HUES64 (cell line): ENCODE data around the gene NR4A1.
A peak's percentile ranks its signal among the peaks of the same experiment; 100 is the strongest.

ENCODE experiments used
- H3K27ac ChIP-seq: 2 replicates; pipeline ENCODE4 v1.7.0; 2013; ENCODE audit warnings: low read depth, low read length, inconsistent platforms
- H3K27me3 ChIP-seq: 2 replicates; pipeline ENCODE4 v1.6.1; 2013; ENCODE audit warnings: mild to moderate bottlenecking, low read length; ENCODE audit not compliant: insufficient read depth
- H3K36me3 ChIP-seq: 2 replicates; pipeline ENCODE4 v1.6.1; 2013; ENCODE audit warnings: mild to moderate bottlenecking, low read length; ENCODE audit not compliant: insufficient read depth
- H3K4me1 ChIP-seq: 2 replicates; pipeline ENCODE4 v1.6.1; 2013; ENCODE audit warnings: mild to moderate bottlenecking, low read length, moderate library complexity; ENCODE audit not compliant: insufficient read depth
- H3K4me3 ChIP-seq: 2 replicates; pipeline ENCODE4 v1.5.1; 2013; ENCODE audit warnings: mild to moderate bottlenecking, low read length, moderate library complexity
- H3K9ac ChIP-seq: 2 replicates; pipeline ENCODE4 v1.6.1; 2013; ENCODE audit warnings: mild to moderate bottlenecking, low read depth, low read length
- H3K9me3 ChIP-seq: 2 replicates; pipeline ENCODE4 v1.6.1; 2013; ENCODE audit warnings: low read depth, low read length; ENCODE audit not compliant: insufficient read depth
- WGBS: fragments of 150-250, 120-280 bp; methylation state at CpG from one replicate; pipeline ENCODE4 v1.1.7; 2013; ENCODE audit warnings: missing lambda C conversion rate; 5-methylcytosine and 5-hydroxymethylcytosine counted together

NR4A1 gene

DNA sequence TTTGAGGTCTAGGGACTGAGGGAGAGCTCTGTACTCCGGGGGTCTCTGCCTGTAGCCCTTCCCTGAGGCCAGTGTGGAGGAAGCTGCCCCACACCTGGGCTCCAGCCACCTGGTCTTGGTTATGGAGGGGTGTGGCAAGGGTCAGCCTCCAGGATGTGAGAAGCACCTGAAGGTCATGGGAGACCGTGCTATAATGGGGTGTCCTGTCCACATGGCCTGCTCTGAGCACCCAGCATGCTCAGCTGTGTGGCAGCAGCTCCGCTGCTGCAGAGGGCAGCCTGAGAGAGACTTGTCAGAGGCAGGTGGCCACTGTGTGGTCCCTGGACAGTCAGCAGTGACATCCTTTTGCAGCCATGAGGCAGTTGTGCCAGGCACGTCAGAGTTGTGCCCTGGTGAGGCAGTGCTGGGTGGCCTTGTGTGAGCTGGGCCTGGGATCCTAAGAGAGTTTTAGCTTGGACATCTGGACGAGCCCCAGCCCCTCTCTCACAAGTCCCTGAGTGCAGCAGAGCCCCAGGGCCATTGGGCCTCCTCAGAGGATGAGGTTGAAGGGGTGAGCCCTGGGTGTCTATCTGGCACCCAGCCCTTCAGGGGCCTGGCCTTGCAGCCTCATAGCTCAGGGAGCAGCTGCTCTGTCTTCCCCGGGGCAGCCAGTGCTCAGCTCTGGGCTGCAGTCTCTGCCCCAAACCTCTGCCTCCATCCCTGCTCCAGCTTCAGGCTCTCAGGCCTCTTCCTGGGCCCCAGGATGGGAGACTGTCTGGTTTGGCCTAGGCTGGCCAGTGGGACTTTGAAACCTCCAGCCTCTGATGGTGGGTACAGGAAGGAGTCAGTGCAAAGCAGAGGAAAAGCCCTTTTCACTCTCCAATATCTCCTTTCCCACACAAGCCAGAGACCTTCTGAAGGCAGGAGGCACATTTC lies 11.2 kb downstream of the NR4A1 start:
- Histone ChIP-seq H3K9me3 (no peaks in the 10 kb centered on the region), H3K4me1 (no peaks in the 10 kb centered on the region), H3K9ac (no peak overlapping the region), H3K4me3 (no peak overlapping the region), H3K27ac (no peak overlapping the region), H3K27me3 (no peaks in the 10 kb centered on the region; the same call in 1 of the 2 replicates), H3K36me3 (peaks cover 8% of the 10 kb centered on the region)
- WGBS = 93% methylated on average over 6 of the region's 6 CpGs

DNA sequence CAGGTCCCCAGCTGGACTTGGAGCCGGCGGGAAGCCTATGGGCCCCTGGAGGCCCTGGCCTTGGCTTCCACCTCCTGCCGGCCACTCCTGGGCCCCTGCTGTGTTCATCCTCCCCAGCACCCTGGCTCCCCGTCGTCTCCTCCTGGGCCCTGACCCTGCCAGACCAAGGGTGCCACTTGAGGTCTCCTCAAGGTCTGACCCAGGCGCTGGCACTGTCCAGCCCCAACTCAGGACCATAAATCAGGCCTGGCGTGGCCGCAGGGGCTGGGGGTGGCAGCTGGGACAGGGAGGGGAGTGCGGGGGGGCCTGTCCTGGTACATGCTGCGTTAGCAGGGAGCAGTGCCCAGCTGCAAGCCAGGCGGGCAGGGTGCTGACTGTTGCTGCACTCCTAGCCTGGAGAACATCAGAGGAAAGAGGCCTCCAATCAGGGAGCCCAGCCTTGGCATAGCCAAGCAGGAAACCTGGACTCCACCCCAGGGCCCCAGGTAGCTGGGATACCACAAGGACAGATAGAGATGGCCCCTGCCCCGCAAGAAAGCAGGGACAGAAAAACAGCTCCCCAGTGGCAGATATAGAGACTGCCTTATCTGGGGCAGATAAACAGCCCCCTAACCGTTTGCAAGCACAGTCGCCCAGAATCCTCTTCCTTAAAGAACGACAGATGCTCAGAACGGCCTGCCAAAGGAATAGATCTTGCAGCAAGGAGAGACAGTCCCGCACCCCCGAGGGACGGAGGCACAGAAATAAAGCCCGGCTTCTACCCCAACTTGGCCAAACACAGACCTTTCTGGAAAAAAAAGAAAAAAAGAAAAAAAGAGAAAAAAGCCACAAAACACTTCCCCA lies 12.1 kb downstream of the NR4A1 start:
- no peaks in the 10 kb centered on the region; the same call in 1 of the 2 replicates for H3K27me3 ChIP-seq
- no peak overlapping the region for H3K9ac ChIP-seq
- no peak overlapping the region for H3K27ac ChIP-seq
- H3K4me1 ChIP-seq = no peaks in the 10 kb centered on the region
- WGBS = 91% methylated on average over 20 of the region's 20 CpGs
- no peaks in the 10 kb centered on the region for H3K9me3 ChIP-seq
- H3K4me3 ChIP-seq = no peak overlapping the region
- H3K36me3 ChIP-seq = peaks cover 6% of the 10 kb centered on the region; the same call in 1 of the 2 replicates

DNA sequence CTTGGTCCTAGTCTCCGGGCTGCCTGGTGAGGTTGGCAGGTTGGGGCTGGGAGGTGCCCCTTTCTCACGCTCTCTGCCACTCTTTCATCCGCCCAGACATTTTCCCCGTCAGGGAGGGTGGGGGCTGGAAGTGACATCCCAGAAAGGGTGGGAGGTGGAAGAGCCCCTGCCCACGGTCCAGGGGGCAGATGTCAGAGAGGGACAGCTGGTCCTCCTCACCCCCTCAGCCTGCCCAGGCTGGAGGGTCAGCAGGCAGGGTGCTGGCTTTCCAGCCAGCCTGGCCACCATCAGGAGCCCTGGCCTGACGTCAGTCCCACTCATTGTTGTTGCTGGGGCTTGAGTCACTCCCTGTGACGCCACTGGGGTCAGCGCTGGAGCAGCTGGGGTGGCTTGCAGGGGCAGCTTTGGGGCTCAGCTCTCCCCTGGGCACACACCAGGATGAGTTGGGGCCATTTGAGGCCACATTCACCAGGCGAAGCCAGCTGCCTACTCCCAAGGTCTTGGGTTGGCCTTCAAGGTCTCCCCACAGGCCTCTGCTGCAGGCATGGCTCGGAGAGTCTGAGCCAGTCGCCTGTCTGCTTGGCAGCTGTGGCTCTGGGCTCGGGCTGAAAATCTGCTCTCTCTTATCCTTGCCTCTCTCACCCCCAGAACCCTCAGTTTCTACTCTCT lies 12.9 kb downstream of the NR4A1 start:
- peaks cover 1% of the 10 kb centered on the region; the same call in 1 of the 2 replicates for H3K36me3 ChIP-seq
- H3K4me3 ChIP-seq = no peak overlapping the region
- no peaks in the 10 kb centered on the region; the same call in 1 of the 2 replicates for H3K27me3 ChIP-seq
- 83% methylated on average over 12 of the region's 12 CpGs for WGBS
- no peak overlapping the region for H3K27ac ChIP-seq
- H3K4me1 ChIP-seq = no peaks in the 10 kb centered on the region
- no peaks in the 10 kb centered on the region for H3K9me3 ChIP-seq
- no peak overlapping the region; the same call in 1 of the 2 replicates for H3K9ac ChIP-seq

DNA sequence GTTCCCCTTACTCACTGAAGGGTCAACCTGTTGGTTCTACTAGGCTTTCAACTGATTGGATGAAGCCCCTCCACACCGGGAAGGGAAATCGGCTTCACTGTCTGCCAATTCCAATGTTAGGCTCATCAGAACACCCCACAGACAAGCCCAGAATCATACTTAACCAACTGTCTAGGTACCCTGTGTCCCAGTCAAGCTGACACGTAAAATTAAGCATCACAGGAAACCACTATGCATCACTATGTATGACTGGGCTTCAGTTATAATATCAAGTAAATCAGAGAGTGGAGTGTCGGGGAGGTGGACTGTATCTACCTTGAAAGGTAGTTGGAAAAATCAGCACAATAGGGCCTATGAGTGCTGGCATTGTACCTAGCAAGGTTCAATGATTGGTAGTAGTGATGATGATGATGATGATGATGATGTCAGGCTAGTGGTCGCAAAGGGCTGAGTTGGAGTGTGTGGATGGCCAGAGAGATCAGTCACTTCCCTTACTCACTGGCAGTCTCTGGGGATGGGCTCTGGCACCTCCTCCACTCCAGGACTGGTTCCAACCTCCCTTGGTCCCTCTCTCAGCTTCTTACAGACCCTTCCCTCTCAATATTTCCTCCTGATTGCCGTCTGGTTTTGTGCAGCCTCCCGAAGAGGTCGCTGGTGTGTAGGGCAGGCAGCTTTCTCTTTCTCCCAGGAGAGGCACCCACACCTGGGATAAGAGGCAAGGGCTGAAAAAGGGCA lies 15.3 kb downstream of the NR4A1 start:
- Histone ChIP-seq H3K4me3 (no peak overlapping the region), H3K9me3 (no peaks in the 10 kb centered on the region), H3K9ac (no peak overlapping the region), H3K27ac (no peak overlapping the region), H3K4me1 (no peaks in the 10 kb centered on the region), H3K27me3 (no peaks in the 10 kb centered on the region; the same call in 1 of the 2 replicates), H3K36me3 (peaks cover 1% of the 10 kb centered on the region)
- WGBS = 71% methylated on average over 8 of the region's 8 CpGs

DNA sequence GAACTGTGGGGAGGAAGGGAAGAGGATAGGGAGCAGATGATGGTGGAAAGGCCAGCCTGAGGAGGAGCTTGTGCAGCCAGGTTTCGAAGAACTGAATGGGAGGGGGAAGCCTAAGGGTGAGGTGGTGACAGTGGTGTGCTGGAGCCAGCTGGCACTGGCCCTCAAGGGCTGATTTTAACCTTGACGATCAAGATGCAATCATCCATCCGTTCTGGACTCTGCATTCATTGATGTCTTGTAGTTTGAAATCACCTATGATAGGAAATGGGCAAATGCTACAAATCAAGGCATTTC lies 15.8 kb downstream of the NR4A1 start:
- no peak overlapping the region for H3K27ac ChIP-seq
- 86% methylated on average over 3 of the region's 3 CpGs for WGBS
- no peaks in the 10 kb centered on the region for H3K9me3 ChIP-seq
- H3K4me3 ChIP-seq = no peak overlapping the region
- no peaks in the 10 kb centered on the region; the same call in 1 of the 2 replicates for H3K27me3 ChIP-seq
- no peaks in the 10 kb centered on the region for H3K4me1 ChIP-seq
- no peak overlapping the region for H3K9ac ChIP-seq
- H3K36me3 ChIP-seq = peaks cover 6% of the 10 kb centered on the region

DNA sequence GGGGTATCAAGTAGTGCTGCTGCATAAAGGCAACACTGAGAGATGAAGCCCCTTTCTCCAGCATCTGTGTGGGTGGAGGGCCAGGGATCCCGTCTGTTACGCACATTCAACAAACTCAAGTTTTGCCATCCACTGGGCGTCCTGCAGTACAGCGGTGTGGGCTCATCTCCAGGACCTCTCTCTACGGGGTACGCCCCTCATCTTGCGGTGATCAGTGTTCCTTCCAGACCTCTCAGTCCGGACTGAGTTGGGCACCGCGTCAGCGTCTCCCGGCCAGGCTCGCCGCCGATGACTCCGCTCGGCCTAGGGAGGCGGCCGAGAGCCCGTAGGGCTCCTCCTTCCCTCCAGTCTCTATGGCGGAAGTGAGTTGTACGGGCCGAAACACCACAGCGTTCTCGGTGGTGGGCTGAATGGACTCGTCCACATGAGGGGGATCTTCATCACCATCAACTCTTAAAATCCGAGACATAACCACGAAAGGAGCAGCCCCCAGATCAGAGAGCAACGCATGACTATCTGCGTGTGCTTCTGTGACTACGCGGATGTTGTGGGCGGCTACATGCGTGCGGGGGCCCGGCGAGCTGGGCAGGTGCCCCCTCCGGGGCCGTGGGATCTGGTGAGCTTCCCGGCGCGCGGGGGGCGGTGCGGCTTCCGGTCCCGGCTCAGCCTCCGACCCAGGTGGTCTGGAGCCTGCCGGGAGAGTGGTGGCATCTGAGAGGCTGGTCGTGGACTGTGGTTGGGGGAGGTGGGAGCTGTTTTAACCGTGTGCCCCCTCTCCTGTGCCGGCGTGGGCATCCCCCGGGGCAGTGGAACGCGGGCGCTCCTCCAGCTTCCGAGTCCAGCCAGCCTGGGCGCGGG lies 18.3 kb downstream of the NR4A1 start, which contains the start of gene ATG101:
Gene ATG101 (plus strand): TSS at position 652 of the 858 bp plus-strand sequence. CDS start 3,673 bp downstream, outside the sequence.
- Histone ChIP-seq H3K36me3 (peaks cover 28% of the 10 kb centered on the region), H3K9me3 (no peaks in the 10 kb centered on the region), H3K9ac (peak within 1 kb of the TSS; percentile 94), H3K27me3 (no peaks in the 10 kb centered on the region; the same call in 1 of the 2 replicates), H3K4me1 (no peaks in the 10 kb centered on the region), H3K27ac (peak within 1 kb of the TSS; percentile 92), H3K4me3 (peak within 1 kb of the TSS; percentile 78)
- WGBS = 1% methylated on average over 60 of the region's 60 CpGs

DNA sequence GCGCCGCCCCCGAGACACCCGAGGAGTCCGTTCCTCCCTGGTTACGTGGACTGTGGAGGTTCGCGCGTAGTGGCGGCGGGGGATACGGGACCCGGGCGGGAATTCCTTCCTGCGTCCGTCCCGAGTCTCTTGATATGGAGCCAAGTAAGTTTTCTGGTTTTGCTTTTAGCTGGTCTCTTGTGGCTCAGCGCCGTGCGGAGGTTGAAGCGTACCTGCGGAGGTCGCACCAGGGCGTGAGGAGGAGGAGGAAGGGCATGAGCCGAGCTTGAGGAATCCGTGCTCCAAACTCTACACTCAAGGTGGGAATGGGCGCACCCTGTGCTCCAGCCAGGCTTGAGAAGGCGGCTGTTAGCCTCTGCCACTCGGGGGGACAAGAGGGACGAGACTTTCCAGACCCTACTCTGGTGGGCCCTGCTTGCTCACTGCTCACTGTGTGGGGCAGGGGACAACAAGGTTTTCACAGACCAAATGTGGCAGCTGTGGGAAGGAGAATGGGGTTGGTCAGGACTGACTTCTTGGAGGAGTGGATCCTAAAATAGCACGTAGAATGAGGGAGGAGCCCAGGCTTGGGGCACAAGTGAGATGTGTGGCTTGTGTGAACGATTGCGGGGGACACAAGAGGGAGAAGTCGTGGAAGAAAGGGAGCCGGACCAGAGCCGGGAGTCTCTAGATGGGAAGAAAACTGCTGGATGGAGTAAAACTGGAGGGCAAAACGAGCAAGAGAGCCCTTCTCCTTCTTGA lies 19.1 kb downstream of the NR4A1 start:
- 7% methylated on average over 37 of the region's 37 CpGs for WGBS
- Histone ChIP-seq H3K9me3 (no peaks in the 10 kb centered on the region), H3K27me3 (no peaks in the 10 kb centered on the region; the same call in 1 of the 2 replicates), H3K36me3 (peaks cover 36% of the 10 kb centered on the region), H3K4me1 (no peaks in the 10 kb centered on the region), H3K27ac (peak overlapping the region; percentile 92), H3K9ac (peak overlapping the region; percentile 94), H3K4me3 (peak overlapping the region; percentile 78)

DNA sequence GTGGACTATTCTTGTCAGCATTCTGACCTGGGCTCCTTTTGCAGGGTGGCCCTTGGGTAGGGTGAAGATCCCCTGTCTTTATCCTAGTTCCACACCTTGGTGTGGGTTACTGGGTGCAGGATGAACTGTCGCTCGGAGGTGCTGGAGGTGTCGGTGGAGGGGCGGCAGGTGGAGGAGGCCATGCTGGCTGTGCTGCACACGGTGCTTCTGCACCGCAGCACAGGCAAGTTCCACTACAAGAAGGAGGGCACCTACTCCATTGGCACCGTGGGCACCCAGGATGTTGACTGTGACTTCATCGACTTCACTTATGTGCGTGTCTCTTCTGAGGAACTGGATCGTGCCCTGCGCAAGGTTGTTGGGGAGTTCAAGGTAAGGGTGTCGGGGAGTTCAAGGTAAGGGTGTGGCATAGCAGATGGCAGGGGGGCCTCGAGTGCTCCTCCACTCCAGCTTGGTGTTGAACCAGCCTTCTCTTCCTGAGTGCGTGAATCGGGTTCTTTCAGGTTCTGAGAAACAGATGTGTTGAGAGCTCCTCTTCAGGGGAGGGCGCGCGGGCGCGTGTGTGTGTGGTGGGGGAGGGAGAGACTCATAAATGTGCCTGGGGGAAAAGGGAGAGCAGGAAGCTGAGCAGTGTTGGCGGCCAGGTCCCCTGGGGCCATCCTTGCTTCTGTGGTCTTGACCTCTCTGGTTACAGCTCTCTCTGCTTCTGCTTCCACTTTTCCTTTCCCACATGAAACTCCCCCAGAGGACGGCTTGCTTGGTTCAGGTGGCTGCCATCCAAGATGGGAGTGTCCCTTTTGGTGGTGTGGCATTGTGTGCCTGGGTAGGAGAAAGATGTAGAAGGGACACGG lies 22.5 kb downstream of the NR4A1 start:
- no peaks in the 10 kb centered on the region for H3K27me3 ChIP-seq
- no peak overlapping the region for H3K27ac ChIP-seq
- peaks cover 69% of the 10 kb centered on the region for H3K36me3 ChIP-seq
- H3K9me3 ChIP-seq = no peaks in the 10 kb centered on the region
- H3K4me3 ChIP-seq = no peak overlapping the region
- H3K9ac ChIP-seq = no peak overlapping the region
- 95% methylated on average over 23 of the region's 23 CpGs for WGBS
- no peaks in the 10 kb centered on the region for H3K4me1 ChIP-seq
